ENCODE measurements around the gene TMEM94. TPM values are rescaled to one million over a fixed set of nuclear protein-coding genes. Genes with fewer than 3 reads are reported as not detected.
A peak's percentile ranks its signal among the peaks of the same experiment; 100 is the strongest.
"Not testable (repeated sequence)": the region's sequence is repeated elsewhere in the genome, so short reads cannot be mapped to it uniquely, and the experiment has no call there.

TMEM94 gene
- total and polyA plus RNA-seq, 8 donors: 29.9 to 64.9 (median 39.3) TPM

GRCh38 chr17:75418531-75418930, 37.9 kb upstream of the TMEM94 start:
- H3K4me3 ChIP-seq: no peak overlapping the region
- no peak overlapping the region for H3K27ac ChIP-seq
- FAIRE-seq (no peak), ATAC-seq (no peak), DNase-seq (peak in 1 of 6 donors; percentile 11)
- TF ChIP-seq CTCF (IDR thresholded peaks at IDR 0.05): no peak
- H3K36me3 ChIP-seq: no peaks in the 10 kb centered on the region
- no peaks in the 10 kb centered on the region for H3K27me3 ChIP-seq
- intact Hi-C loops (cut with DNase I): no loop called here
- H3K4me1 ChIP-seq: no peaks in the 10 kb centered on the region
- 54 to 61% methylated on average over 5 of the region's 5 CpGs for WGBS, 2 donors
- H3K9me3 ChIP-seq: no peaks in the 10 kb centered on the region

GRCh38 chr17:75428543-75429469, 27.6 kb upstream of the TMEM94 start:
- no peaks in the 10 kb centered on the region for H3K27me3 ChIP-seq
- DNase-seq (no peak), ATAC-seq (peak in 2 of 4 donors; percentile 32 to 65), FAIRE-seq (no peak)
- WGBS, 2 donors: 70 to 80% methylated on average over 17 of the region's 17 CpGs
- no peaks in the 10 kb centered on the region for H3K36me3 ChIP-seq
- TF ChIP-seq CTCF (IDR thresholded peaks at IDR 0.05): no peak
- H3K4me1 ChIP-seq: no peaks in the 10 kb centered on the region
- H3K9me3 ChIP-seq: no peaks in the 10 kb centered on the region
- no peak overlapping the region for H3K27ac ChIP-seq
- H3K4me3 ChIP-seq: no peak overlapping the region
- intact Hi-C loops (cut with DNase I): loop anchor here in 1 of 3 donors (5.0 kb wide), 1 partner anchor 318 kb away; no protein-coding TSS in a partner anchor

GRCh38 chr17:75430159-75430974, 26.1 kb upstream of the TMEM94 start:
- Histone ChIP-seq H3K27me3 (no peaks in the 10 kb centered on the region), H3K27ac (no peak overlapping the region), H3K4me3 (no peak overlapping the region), H3K36me3 (no peaks in the 10 kb centered on the region), H3K9me3 (no peaks in the 10 kb centered on the region), H3K4me1 (no peaks in the 10 kb centered on the region)
- DNase-seq (no peak), ATAC-seq (no peak), FAIRE-seq (no peak)
- TF ChIP-seq CTCF (IDR thresholded peaks at IDR 0.05): no peak
- intact Hi-C loops (cut with DNase I): no loop called here
- WGBS, 2 donors: 35 to 49% methylated on average over 11 of the region's 11 CpGs

GRCh38 chr17:75433218-75433783, 23.1 kb upstream of the TMEM94 start:
- H3K36me3 ChIP-seq: no peaks in the 10 kb centered on the region
- DNase-seq (no peak), FAIRE-seq (no peak), ATAC-seq (no peak)
- H3K27ac ChIP-seq: no peak overlapping the region
- H3K4me1 ChIP-seq: no peaks in the 10 kb centered on the region
- no peaks in the 10 kb centered on the region for H3K27me3 ChIP-seq
- no peak for TF ChIP-seq CTCF (IDR thresholded peaks at IDR 0.05)
- WGBS, 2 donors: 62 to 65% methylated on average over 6 of the region's 6 CpGs
- H3K9me3 ChIP-seq: no peaks in the 10 kb centered on the region
- intact Hi-C loops (cut with DNase I): no loop called here
- H3K4me3 ChIP-seq: no peak overlapping the region

GRCh38 chr17:75434433-75434832, 22.0 kb upstream of the TMEM94 start:
- H3K27me3 ChIP-seq; FAIRE-seq; H3K9me3 ChIP-seq; intact Hi-C loops (cut with DNase I); DNase-seq; H3K4me1 ChIP-seq; ATAC-seq; H3K27ac ChIP-seq; H3K36me3 ChIP-seq; H3K4me3 ChIP-seq: not testable (repeated sequence)
- WGBS, 2 donors: 83 to 92% methylated on average over 6 of the region's 6 CpGs

- intact Hi-C loops (cut with DNase I); H3K4me3 ChIP-seq: not testable (repeated sequence)
These were observed 19.0 kb upstream of the TMEM94 start for GRCh38 chr17:75437404-75437803.

More at GRCh38 chr17:75437404-75437803, 19.0 kb upstream of the TMEM94 start:
- ATAC-seq, DNase-seq, H3K4me1 ChIP-seq, H3K27ac ChIP-seq, H3K9me3 ChIP-seq, H3K36me3 ChIP-seq, FAIRE-seq, H3K27me3 ChIP-seq: not testable (repeated sequence)
- WGBS, 2 donors: 91% methylated on average over 8 of the region's 8 CpGs
